Amniotic epithelial cell (primary cell): ENCODE measurements around the gene PTCH2.
A peak's percentile ranks its signal among the peaks of the same experiment; 100 is the strongest.
"Not testable (repeated sequence)": the region's sequence is repeated elsewhere in the genome, so short reads cannot be mapped to it uniquely, and the experiment has no call there.

Source experiments
- DNase-seq: peaks from one replicate; pipeline ENCODE4 v3.0.0-alpha.2; 2010; ENCODE audit warnings: low read depth

Gene PTCH2

DNA sequence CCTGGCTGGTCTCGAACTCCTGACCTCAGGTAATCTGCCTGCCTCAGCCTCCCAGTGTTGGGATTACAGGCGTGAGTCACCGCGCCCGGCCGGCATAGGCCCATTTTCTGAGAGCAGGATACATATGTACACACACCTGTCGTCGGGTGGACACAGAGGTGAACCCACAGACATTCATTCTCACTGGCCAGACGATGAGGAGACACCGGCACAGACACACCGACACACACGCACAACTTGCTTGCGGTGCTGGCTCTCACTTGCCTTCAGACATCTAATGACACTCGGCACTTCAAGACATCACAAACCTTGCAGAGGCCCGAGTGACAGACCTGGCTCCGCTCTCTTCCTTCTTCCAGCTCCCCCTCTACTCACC lies 579 bp downstream of the PTCH2 start:
- no peak for DNase-seq

DNA sequence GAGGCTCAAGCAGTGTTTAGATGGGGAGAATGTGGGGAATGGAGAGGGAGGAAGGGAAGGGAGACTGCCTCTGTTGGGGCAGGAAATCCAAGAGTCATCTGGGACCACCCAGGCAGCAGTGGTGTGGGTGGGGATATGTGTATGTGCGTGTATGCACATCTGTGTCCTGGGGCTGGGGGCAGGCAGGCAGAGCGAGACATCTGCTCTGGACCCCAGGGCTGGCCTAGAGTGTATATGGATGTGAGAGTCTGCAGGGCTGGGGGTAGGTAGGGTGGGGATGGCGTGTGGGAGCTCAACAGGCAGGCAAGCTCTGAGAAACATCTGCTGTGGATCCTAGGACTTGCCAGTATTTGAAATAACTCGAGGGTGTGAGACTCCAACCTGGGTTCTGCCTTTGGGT lies 3.5 kb downstream of the PTCH2 start:
- no peak for DNase-seq

DNA sequence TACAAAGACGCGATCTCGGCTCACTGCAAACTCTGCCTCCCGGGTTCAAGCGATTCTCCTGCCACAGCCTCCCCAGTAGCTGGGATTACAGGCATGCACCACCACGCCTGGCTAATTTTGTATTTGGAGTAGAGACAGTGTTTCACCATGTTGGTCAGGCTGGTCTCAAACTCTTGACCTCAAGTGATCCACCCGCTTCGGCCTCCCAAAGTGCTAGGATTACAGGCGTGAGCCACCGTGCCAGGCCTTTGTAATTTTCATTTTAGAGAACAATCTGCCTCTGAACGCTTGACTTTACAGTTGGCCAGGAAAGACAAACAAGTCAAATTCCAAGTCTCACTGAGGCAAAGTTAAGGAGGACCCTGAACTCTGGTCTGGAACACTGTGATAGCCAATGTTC lies 4.8 kb downstream of the PTCH2 start:
- DNase-seq = not testable (repeated sequence)

DNA sequence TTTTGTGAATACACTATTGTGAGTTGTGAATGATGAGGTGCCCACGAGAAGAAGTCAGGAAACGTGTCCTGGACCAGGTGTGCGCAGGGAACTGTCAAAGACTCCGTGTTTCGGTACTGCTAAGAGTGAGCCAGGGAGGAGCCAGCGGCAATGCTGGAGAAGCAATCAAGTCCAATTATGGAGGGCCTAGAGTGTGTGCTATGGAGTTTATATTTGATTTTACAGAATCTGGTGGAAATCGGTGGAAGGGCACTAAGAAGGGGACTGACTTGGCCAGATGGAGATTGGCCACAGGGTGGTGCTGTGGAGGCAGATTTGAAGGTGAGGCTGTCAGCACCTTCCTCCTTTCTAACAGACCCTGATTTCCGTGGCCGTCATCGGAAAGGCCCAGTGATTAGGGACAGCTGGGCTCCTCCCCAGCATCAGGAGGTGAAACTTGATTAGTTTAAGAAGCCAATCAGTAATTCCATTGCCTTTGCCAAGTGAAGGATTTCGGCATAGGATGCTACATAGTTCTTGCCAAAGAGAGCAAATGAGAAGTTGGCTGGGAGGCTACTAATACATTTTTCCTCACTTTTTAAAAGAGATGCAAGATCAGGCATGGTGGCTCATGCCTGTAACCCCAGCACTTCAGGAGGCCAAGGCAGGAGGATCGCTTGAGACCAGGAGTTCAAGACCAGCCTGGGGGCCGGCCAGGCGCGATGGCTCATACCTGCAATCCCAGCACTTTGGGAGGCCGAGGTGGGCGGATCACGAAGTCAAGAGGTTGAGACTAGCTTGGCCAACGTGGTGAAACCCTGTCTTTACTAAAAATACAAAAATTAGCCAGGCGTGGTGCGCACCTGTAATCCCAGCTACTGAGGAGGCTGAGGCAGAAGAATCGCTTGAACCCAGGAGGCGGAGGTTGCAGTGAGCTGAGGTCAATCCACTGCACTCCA lies 7.0 kb downstream of the PTCH2 start:
- DNase-seq = peak; percentile 75

DNA sequence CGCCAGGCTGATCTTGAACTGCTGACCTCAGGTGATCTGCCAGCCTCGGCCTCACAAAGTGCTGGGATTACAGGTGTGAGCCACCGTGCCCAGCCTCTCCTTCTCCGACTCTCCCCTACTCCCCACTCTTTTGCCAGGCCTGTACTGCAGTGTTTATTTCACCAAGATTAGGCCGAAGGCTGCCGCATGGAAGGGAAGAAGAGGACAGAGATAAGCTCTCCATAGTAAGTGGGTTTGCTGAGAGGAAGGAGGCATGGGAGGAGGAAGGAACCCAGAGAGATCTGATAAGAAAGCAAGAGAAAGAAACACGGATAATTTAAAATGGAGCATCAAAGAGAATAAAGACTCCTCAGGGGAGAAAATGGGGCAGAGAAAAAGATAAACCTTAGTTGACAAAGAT lies 8.7 kb downstream of the PTCH2 start:
- no peak for DNase-seq

DNA sequence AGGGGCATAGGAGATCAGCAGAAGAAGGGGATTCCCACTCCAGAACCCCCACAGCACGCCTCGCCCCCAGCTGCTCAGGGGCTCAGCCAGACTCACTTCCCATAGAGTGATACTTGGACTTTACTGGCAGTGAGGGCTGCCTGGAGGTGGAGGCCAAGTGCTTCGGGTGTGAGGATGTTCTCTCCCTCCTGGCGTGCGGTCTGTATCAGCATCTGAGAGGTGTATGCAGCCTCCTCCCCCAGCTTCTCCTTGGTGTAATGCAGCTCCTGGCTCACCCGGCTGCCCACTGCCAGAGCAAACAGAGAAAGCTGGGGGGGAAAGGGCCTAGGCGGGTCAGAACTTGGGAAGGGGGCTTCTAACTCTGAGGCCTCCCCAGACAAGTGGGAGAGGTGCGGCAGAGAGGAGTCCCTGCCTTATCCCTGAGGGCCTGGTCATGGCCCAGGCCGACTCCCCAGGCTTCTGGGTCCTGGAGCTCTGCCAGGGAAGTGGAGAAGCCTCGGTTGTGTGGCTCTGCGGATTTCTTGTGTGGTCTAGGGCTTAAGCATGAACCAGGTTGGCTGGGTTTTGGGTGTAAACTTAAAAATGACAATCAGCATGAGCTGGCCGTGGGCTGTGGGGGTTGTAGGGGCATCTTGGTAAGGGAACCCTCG lies 10.9 kb downstream of the PTCH2 start:
- DNase-seq = no peak

DNA sequence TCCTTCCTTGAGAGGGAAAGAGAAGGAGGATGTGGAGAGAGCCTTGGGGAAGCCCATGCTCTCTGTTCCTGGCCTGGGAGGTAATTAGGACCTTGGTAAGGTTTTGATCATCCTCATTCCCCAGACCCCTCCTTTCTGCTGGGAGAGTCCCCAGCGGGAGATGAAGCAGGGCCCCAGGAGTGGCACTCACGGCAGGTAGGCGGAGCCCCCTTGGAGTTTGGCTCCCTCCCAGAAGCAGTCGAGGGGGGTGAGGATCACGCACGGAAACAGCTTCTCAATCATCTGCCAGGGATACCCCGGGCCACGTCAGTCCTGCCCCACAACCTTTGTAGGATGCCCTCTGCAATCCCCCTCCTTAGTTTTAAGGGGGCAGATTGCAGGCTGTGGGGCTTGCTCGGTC lies 11.5 kb downstream of the PTCH2 start:
- no peak for DNase-seq

DNA sequence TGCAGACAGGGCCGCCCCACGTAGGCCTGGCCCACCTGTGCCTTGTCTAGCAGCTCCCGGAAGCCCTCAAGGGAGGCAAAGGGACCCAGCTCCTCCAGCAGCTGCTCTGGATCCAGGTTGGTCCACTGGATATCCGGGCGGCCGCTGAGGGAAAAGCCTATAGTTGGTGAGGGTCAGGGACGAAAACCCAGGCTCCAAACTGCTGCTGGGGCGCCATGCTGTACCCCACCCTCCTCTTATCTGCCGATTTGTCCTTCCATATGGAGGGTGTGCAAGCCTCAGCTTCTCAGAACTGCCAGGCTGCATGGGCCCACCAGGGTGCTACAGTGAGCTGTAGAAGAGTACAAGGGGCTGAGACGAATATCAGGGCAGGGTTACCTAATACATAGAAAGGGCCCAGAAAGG lies 12.2 kb downstream of the PTCH2 start:
- DNase-seq = no peak

DNA sequence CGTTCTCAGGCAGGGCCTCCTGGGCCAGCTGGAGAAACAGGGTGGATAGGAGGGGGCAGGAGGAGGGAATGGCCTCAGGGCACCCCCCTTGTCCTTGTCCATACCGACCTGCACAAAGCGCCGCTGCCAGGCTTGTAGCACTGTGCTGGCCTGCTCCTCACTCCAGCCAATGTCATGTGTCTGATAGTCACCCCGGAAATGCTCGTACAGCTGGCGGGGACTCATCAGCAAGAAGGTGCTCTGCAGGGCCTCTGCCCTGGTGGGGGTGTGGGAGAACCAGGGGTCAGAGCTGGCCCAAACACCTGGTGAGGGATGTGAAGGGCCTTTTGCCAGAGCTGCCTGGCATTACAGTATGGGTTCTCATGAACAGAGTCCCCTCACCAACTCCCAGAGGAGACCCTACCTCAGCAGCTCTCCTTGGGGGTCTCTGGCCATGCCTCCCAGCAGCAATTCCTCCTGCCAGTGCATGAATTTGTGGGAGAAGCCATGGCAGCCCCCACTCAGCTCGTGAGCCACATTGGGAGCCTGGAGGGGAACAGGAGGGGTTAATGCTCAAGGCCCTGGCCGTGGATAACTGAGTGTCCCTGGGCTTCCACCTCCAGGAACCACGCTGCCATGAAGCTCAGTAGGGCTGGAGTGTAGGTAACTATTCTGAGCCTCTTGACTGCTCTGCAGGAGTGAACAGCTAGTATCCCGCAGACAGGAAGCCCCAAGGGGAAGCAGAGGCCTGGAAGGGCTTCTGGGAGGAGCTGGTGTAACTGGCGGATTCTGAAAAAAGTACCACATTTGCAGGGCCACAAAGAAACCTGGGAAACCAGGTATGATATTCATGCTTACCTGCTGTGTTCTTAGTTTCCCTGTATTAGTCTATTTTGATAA lies 13.3 kb downstream of the PTCH2 start:
- DNase-seq = no peak

DNA sequence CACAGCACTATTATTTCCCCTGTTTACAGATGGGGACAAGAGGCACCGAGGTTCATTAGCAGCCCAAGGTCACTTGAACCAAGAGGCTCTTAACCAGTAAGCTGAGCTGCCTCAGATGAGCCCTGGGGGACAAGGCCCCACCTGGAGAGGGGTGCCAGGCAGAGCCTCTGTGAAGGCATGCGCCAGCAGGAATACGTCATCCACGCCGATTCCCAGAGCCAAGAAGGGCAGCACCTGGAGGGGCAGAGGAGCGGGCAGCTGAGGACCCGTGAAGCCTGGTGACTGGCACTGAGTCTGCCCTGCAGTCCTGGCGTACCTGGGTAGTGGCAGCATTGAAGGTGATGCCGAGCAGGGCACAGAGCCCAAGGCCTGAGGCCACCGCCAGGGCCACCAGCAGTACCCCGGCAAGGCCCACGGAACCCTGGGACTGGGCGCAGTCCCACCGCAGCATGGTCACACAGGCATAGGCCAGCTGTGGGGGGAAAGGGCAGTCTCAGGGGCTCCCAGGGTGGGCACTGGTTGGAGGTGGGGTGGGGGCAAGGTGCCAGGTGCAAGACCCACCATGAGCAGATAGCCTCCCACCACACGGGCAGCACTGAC lies 14.1 kb downstream of the PTCH2 start:
- no peak for DNase-seq

DNA sequence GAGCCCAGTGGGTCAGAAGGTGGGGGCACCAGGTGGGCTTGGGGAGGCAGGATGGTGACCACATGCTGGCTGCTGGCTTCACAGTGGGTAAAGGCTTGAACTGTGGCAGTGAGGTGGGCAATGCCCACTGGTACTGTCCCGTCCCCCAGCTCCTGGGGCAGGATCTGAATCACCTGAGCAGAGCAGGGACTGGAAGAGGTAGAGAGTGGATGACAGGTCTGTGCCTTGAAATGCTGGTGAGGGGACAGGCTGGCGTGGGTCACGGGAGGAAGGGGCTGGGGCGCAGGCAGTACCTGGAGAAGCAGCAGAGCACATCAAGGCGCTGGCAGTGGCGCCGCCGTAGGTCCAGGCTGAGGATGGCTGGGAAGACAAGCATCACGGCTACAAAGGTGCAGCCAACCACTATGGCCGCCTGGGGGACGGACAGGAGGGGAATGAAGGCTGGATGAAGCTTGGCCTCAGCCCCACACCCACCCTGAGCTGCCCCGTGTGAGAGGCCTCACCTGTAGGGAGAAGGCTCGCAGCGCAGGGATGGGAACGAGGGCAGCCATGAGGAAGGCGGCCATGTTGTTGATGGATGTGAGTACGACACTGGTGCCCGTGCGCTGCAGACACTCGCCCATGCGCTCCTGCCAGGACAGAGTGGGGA lies 14.9 kb downstream of the PTCH2 start:
- no peak for DNase-seq

DNA sequence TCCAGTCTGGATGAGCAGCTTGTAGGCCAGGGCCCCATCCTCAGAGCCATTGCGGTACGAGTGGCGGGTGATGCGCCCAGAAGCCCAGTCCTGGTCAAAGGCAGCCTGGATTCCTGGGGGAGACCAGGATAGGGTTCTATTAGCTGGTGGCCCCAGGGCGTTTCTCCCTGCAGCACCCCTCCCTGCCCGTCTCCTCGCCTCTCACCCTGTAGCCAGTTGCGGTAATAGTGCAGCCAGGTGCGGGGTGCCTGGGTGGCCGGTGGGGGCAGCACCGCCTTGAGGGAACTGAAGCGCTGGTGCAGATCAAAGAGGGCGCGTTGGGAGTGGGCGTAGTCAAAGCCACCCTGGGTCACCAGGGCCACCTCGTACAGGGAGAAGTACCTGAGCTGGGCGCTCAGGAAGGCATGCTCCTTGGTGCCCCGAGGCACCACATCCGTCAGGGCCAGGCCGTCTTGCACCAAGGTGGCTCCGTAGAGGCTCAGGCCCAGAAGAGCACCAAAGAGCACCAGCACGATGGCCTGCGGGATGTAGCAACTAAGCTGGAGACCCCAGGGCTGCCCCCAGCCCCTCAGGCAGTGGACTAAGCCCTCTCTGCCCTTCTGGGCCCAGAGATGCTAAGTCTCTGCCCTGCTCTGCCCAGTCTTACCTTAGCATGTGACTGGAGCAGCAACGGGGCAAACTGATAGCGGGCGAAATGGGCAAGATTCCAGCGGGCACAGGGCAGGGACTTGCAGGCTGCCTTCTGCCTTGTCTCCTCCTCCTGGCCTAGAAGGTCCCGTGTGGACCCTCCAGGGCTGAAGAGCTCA lies 15.7 kb downstream of the PTCH2 start:
- DNase-seq = no peak

DNA sequence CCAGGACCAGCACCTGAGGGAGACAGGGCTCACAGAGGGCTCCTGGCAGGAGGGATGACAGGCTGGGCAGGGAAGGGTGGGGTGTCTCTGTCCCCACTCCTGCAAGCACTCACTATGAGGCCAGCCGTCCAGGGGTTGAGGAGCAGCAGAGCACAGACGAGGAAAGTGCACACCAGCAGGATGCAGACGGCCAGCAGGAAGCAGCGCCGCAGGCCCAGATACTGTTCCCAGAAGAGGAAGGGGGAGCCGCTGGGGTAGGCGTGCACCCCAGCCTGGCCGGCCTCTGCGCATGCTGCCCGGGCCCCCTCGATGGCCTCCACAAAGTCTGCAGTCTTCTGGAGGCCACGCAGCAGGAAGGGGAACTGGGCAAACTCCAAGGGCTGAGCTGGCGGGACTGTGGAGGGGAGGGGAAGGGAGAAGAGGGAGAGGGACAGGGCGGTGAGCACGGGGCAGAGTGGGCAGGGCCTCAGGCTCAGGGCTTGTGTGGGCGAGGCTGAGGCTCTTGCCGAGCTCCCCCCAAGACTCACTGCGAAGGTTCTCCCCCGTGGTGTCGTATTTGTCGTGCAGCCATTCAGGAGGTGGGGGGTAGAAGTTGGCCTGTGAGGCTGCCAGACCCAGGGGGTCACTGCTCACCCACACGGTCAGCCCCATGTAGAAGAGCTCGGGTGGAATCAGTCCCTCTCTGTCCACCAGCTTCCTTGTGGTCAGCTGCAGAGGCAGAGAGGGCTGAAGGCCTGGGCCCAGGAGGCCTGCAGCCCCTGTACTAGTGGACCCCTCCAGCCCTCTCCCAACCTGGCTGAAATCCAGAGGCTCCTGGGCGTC lies 16.5 kb downstream of the PTCH2 start:
- no peak for DNase-seq

DNA sequence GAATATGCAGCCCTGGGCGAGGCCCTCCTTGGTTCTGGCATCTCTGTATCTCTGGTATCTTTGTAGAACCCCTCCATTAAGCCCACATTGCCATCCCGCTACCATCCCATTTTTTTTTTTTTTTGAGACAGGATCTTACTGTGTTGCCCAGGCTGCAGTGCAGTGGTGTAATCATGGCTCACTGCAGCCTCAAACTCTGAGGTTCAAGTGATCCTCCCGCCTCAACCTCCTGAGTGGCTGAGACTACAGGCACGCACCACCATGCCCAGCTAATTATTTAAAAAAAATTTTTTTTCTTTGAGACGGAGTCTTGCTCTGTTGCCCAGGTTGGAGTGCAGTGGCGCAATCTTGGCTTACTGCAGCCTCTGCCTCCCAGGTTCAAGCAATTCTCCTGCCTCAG lies 18.7 kb downstream of the PTCH2 start:
- DNase-seq = not testable (repeated sequence)

DNA sequence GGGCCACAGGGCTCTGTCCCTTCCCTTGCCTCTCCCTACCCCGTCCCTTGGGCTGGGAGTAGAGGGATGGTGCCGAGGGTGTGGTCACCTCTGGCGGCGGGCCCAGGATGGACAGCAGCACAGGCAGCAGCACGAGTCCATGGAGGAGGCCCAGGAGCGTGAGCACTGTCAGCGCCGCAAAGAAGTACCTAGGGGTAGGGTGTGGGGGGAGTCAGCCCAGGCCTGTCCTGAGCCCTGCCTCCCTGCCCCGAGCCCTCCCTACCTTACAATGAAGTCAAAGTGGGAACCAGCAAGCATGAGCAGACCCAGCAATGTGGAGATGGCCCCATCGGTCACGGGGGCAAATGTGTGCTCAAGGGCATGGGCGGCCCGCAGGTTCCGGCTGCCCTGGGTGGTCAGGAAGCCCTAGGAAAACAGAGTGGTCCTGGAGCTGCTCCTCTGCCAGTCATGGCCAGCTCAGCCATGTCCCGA lies 20.0 kb downstream of the PTCH2 start:
- no peak for DNase-seq

DNA sequence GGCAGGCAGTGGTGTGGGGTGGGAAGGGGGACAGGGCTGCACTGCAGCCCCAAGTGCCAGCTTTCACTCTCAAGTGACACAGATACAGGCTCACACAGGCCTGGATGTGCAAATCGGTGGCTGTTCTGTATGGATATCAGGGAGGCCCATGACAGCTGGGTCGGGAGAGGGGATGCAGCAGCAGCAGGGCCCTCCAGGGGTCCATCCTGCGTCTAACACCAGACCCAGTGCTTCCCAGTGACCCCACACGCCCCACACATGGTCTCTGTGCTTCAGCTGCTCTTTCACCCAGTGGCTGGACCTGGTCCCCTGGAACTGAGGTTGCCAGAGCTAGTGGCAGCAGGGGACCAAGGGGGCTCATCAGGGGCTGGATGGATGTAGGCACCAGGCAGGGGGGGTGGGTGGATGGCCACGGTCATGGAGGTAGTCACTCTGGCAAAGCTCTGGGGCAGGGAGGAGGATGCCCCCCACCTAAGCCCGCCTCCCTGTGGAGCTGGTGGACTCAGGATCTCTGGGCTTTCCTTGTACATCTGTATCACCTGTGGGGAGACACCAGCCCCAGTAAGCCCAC lies 20.8 kb downstream of the PTCH2 start:
- DNase-seq = no peak

DNA sequence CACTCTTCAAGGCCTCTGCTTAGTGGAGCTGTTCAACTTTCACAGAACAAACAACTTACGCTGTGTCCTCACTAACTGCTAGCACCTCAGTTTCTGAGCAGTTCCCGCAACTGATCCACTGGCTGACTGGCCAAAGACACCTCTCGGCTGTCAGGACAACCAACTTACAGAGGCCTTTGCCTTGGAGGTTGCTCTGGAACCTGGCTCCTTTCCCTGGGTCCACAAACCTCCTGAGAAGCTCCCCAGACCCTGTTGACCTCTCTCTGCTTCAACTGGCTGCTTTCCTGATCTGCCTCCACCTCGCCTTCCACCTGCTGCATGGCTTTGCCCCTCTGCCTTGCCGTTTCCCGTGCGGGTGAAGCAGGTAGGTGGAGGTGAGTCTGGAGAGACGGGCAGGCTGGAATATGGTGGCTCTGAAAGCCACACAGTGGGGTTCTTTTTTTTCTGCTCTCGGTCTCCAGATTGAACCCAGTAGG lies 21.8 kb downstream of the PTCH2 start:
- no peak for DNase-seq

DNA sequence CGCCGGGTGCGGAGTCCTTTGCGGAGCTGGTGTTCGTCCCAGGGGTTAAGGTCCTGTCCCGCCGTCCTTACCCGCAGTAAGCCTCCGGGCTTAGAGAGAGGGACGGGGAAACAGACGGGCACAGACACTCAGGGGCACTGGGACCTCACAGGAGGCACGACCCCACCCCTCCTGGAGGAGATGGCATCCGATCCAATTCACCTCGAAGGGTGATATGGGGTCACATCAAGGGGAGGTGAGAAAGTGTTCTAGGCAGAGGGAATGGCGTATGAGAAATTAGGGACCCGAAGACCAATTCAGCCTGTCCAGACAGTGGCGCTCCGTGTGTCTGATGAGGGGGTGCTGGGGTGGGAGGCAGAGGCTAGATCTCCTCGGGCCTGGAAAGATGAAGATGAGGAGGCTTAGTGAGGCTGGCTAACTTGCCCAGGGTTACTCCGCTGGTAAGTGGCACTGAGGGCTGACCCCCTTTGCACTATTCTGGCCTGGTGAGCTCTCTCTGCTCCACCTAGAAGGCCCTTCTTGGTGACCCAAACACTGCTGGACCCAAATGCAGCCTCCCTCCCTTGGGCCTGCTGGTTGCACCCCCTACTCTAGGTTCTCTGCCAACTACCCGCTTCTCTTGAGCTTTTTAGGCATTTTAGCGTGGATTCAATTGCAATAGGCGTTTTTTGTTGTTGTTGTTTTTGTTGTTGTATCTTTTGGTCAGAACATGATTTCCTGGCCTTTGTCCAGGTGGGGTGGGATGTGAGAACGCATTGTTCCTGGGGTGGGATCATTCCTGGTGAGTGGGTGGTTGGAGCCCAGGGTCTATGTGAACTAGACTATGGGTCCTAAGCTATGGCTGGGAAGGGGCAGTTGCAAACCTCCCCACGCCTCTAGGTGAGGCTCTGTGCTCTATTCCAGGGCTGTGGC lies 22.5 kb downstream of the PTCH2 start:
- DNase-seq = no peak
